H1 (cell line): ENCODE measurements around the gene FHDC1. TPM values are rescaled to one million over a fixed set of nuclear protein-coding genes. Genes with fewer than 3 reads are reported as not detected.

ENCODE experiments used
- CTCF ChIA-PET: fragments of 300-600 bp; sonication (Branson Sonifier 250); formaldehyde crosslinking; loops from one replicate; lab custom pipeline; 2021; ENCODE audit not compliant: partially characterized antibody; lab: Charles Lee
- POLR2A ChIA-PET: fragments of 300-600 bp; sonication (Branson Sonifier 250); formaldehyde crosslinking; loops from one replicate; lab custom pipeline; 2021; ENCODE audit warnings: inconsistent platforms; ENCODE audit not compliant: partially characterized antibody; lab: Charles Lee
- DNase-seq, 2 experiments: peaks; one replicate each; pipeline versions ENCODE4 v3.0.0 to v3.0.0-alpha.2; 2010 to 2022; ENCODE audit warnings: low spot score in 2 of 2, low read depth in 1 of 2, mixed read lengths in 1 of 2
- FAIRE-seq: peaks from 2 replicates; lab custom pipeline; 2011; peaks lifted over from hg19 to GRCh38; lab: Jason Lieb, UNC
- H2AFZ ChIP-seq: 2 replicates; pipeline ENCODE4 v1.8.1; 2012; ENCODE audit warnings: low read length, inconsistent platforms
- H2AK5ac ChIP-seq: 2 replicates; pipeline ENCODE4 v1.6.1; 2013; ENCODE audit warnings: low read depth, low read length
- H2BK120ac ChIP-seq: replicated peaks from 2 replicates; pipeline ENCODE3; 2013; ENCODE audit warnings: low read depth, low read length, inconsistent platforms
- H2BK12ac ChIP-seq: 2 replicates; pipeline ENCODE4 v1.6.1; 2013; ENCODE audit warnings: low read depth, low read length
- H2BK15ac ChIP-seq: 2 replicates; pipeline ENCODE4 v1.6.1; 2013; ENCODE audit warnings: low read length
- H2BK20ac ChIP-seq: 2 replicates; pipeline ENCODE4 v1.6.1; 2013; ENCODE audit warnings: low read length
- H2BK5ac ChIP-seq: 2 replicates; pipeline ENCODE4 v1.6.1; 2013; ENCODE audit warnings: low read depth, low read length
- H3K14ac ChIP-seq: 2 replicates; pipeline ENCODE4 v1.6.1; 2013; ENCODE audit warnings: inconsistent platforms; ENCODE audit not compliant: insufficient read length
- H3K18ac ChIP-seq: 2 replicates; pipeline ENCODE4 v1.6.1; 2013; ENCODE audit warnings: low read length; ENCODE audit errors: extremely low read depth
- H3K23ac ChIP-seq: 2 replicates; pipeline ENCODE4 v1.6.1; 2013; ENCODE audit warnings: inconsistent platforms; ENCODE audit not compliant: insufficient read length
- H3K23me2 ChIP-seq: 2 replicates; pipeline ENCODE4 v1.6.1; 2013; ENCODE audit warnings: low read depth, low read length
- H3K27ac ChIP-seq: 2 replicates; pipeline ENCODE4 v1.6.1; 2011; ENCODE audit warnings: low read depth, low read length, inconsistent platforms
- H3K27me3 ChIP-seq, 4 experiments: replicated peaks in 1 of 4; 1 replicate in 1 of 4; 2 replicates in 3 of 4; pipeline versions ENCODE4 v1.6.1 to v1.8.1; 2011 to 2013; ENCODE audit warnings: low read length in 3 of 4, mild to moderate bottlenecking in 3 of 4, inconsistent platforms in 2 of 4, mixed read lengths in 2 of 4, moderate library complexity in 1 of 4; ENCODE audit not compliant: control insufficient read depth in 3 of 4, insufficient read depth in 3 of 4; ENCODE audit errors: extremely low read depth in 1 of 4
- H3K36me3 ChIP-seq, 4 experiments: 2 replicates each; pipeline versions ENCODE4 v1.6.1 to v1.8.1; 2011 to 2013; ENCODE audit warnings: mild to moderate bottlenecking in 4 of 4, low read length in 3 of 4, moderate library complexity in 2 of 4, control low read depth in 1 of 4, inconsistent platforms in 1 of 4; ENCODE audit not compliant: insufficient read depth in 4 of 4, control insufficient read depth in 2 of 4
- H3K4ac ChIP-seq: replicated peaks from 2 replicates; pipeline ENCODE3; 2013; ENCODE audit warnings: low read length, low read depth, mixed read lengths, inconsistent platforms; ENCODE audit not compliant: insufficient read length
- H3K4me1 ChIP-seq, 4 experiments: replicated peaks in 1 of 4; 1 replicate in 1 of 4; 2 replicates in 3 of 4; pipeline versions ENCODE4 v1.6.1 to v1.8.1; 2011 to 2013; ENCODE audit warnings: low read length in 3 of 4, inconsistent platforms in 2 of 4, mixed read lengths in 1 of 4; ENCODE audit not compliant: insufficient read depth in 4 of 4, control insufficient read depth in 3 of 4
- H3K4me2 ChIP-seq, 2 experiments: 2 replicates each; pipeline versions ENCODE4 v1.6.1 to v1.8.1; 2011 to 2013; ENCODE audit warnings: low read depth in 2 of 2, low read length in 2 of 2, control low read depth in 1 of 2, inconsistent platforms in 1 of 2, mild to moderate bottlenecking in 1 of 2; ENCODE audit not compliant: insufficient read depth in 1 of 2
- H3K4me3 ChIP-seq, 4 experiments: fragments of 200-600, 300-600 bp in 1 of 4; sonication (generic), shearing (Covaris generic), sonication (Bioruptor Twin) in 1 of 4; 2 replicates each; pipeline versions ENCODE4 v1.5.1 to v1.8.1; 2011 to 2016; ENCODE audit warnings: low read length in 4 of 4, low read depth in 3 of 4, control low read depth in 2 of 4, inconsistent platforms in 2 of 4, mild to moderate bottlenecking in 2 of 4, mixed read lengths in 1 of 4, moderate library complexity in 1 of 4; ENCODE audit not compliant: insufficient read depth in 2 of 4; ENCODE audit errors: extremely low read depth in 1 of 4
- H3K56ac ChIP-seq: replicated peaks from 2 replicates; pipeline ENCODE3; 2013; ENCODE audit warnings: low read depth, mild to moderate bottlenecking, mixed read lengths, low read length, inconsistent platforms; ENCODE audit not compliant: insufficient read length
- H3K79me1 ChIP-seq: 2 replicates; pipeline ENCODE4 v1.6.1; 2013; ENCODE audit warnings: low read depth, low read length, control low read depth
- H3K79me2 ChIP-seq, 2 experiments: 2 replicates each; pipeline versions ENCODE4 v1.6.1 to v1.8.1; 2012 to 2013; ENCODE audit warnings: low read length in 2 of 2, mild to moderate bottlenecking in 2 of 2, inconsistent platforms in 1 of 2; ENCODE audit not compliant: insufficient read depth in 2 of 2, control insufficient read depth in 1 of 2
- H3K9ac ChIP-seq, 4 experiments: replicated peaks in 1 of 4; 1 replicate in 1 of 4; 2 replicates in 3 of 4; pipeline versions ENCODE4 v1.6.1 to v1.8.1; 2011 to 2013; ENCODE audit warnings: low read depth in 3 of 4, low read length in 3 of 4, control low read depth in 2 of 4, mild to moderate bottlenecking in 2 of 4, moderate library complexity in 2 of 4, inconsistent platforms in 1 of 4; ENCODE audit errors: extremely low read depth in 1 of 4
- H3K9me3 ChIP-seq, 2 experiments: 2 replicates each; pipeline versions ENCODE4 v1.6.1 to v1.8.1; 2012 to 2013; ENCODE audit warnings: mild to moderate bottlenecking in 2 of 2, moderate library complexity in 2 of 2, control low read depth in 1 of 2, inconsistent platforms in 1 of 2, low read depth in 1 of 2, low read length in 1 of 2, mixed read lengths in 1 of 2; ENCODE audit not compliant: insufficient read depth in 2 of 2
- H4K20me1 ChIP-seq, 2 experiments: replicated peaks in 1 of 2; 2 replicates each; pipeline versions ENCODE3 to v1.8.1; 2011 to 2013; ENCODE audit warnings: inconsistent platforms in 2 of 2, low read length in 2 of 2, mild to moderate bottlenecking in 1 of 2; ENCODE audit not compliant: insufficient read depth in 2 of 2, control insufficient read depth in 1 of 2
- H4K5ac ChIP-seq: 2 replicates; pipeline ENCODE4 v1.6.1; 2013; ENCODE audit warnings: low read length, low read depth, mixed read lengths, inconsistent platforms; ENCODE audit not compliant: insufficient read length
- H4K8ac ChIP-seq: 2 replicates; pipeline ENCODE4 v1.8.0; 2013; ENCODE audit warnings: mild to moderate bottlenecking, moderate library complexity, low read length, inconsistent platforms; ENCODE audit not compliant: insufficient read depth; ENCODE audit errors: extremely low read depth
- H4K91ac ChIP-seq: replicated peaks from 2 replicates; pipeline ENCODE3; 2013; ENCODE audit warnings: low read length, mixed read lengths, inconsistent platforms; ENCODE audit not compliant: insufficient read length
- BCL11A ChIP-seq, 2 experiments: IDR thresholded peaks; one replicate each; pipeline ENCODE4 v1.6.1; 2011; ENCODE audit warnings: low read depth in 2 of 2, low read length in 2 of 2, mild to moderate bottlenecking in 2 of 2
- WGBS, 2 experiments: shearing (Covaris generic) in 1 of 2; methylation state at CpG; one replicate each; pipeline versions ENCODE4 v1.1.6 to v1.1.7; 2013 to 2015; ENCODE audit warnings: low lambda C conversion rate in 2 of 2, mixed read lengths in 2 of 2, inconsistent platforms in 1 of 2, low coverage in 1 of 2, missing lambda C conversion rate in 1 of 2; ENCODE audit not compliant: insufficient replicate concordance in 2 of 2, insufficient coverage in 1 of 2, insufficient read length in 1 of 2; ENCODE audit errors: extremely low coverage in 1 of 2, missing lambda C conversion rate in 1 of 2; 5-methylcytosine and 5-hydroxymethylcytosine counted together
- polyA plus RNA-seq, 7 experiments: library from polyadenylated mRNA; depleted of rRNA in 3 of 7; stranded (reverse) in 5 of 7; unstranded in 2 of 7; fragments of >200 nt in 5 of 7; fragments of 200-250 nt in 2 of 7; gene quantifications; 1 replicate in 5 of 7; 2 replicates in 1 of 7; 4 replicates in 1 of 7; pipeline versions ENCODE4 v1.2.1 to v1.2.3, GENCODE V29; 2011 to 2013; ENCODE audit warnings: missing spikeins in 2 of 7, mixed read lengths in 2 of 7
- total RNA-seq: library from RNA; stranded (reverse); fragmentation: NEBNext Ultra II Directional; extraction: Animal tissue kit (Norgen Biotek cat#: 25700); gene quantifications from 2 replicates; pipeline ENCODE4 v1.2.1, GENCODE V29; 2021
- TF ChIP-seq, protein P1 (sequence below): IDR thresholded peaks from 2 replicates; pipeline ENCODE4 v1.6.1; 2011; ENCODE audit warnings: low read length, improper control_type of control experiment

FHDC1 gene
- total and polyA plus RNA-seq, 2 of the 8 experiments (the other 6 are each of a cell fraction or from before 2014, with no cell fraction given), result 6.4 to 28.6 TPM

DNA sequence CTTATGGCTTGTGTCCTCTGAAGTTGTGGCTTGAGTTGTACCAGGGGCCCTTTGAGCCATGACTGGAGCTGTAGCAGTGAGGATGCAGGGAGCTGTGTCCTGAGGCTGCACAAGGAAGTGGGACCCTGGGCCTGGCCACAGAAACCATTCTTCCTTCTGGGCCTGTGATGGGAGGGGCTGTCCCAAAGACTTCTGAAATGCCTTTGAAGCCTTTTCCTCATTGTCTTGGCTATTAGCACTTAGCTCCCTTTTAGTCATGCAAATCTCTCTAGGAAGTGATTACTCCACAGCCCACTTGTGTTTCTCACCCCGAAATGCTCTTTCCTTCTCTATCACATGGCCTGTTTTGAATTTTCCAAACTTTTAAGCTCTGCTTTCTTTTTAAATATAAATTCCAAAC, 92.4 kb downstream of the FHDC1 start:
- Histone ChIP-seq H2AFZ (no peak overlapping the region), H2AK5ac (no peak overlapping the region), H3K18ac (no peak overlapping the region), H3K4me2 (no peak overlapping the region), H3K4me1 (peaks cover 0 to 2% (median 0%) of the 10 kb centered on the region in 4 experiments; a peak in 2 of 7 replicates), H3K9me3 (peaks cover 17 to 20% of the 10 kb centered on the region in 2 experiments), H4K5ac (no peak overlapping the region), H2BK20ac (no peak overlapping the region), H3K14ac (no peak overlapping the region), H3K4me3 (no peak overlapping the region), H2BK12ac (no peak overlapping the region), H3K23me2 (peaks cover 5% of the 10 kb centered on the region; the same call in 1 of the 2 replicates), H3K79me1 (no peaks in the 10 kb centered on the region), H4K8ac (no peak overlapping the region), H3K23ac (no peak overlapping the region), H3K79me2 (peaks cover 0 to 4% of the 10 kb centered on the region in 2 experiments; a peak in 1 of 4 replicates), H2BK120ac (no peak overlapping the region), H2BK15ac (no peak overlapping the region), H3K36me3 (no peaks in the 10 kb centered on the region; a peak in 1 of 8 replicates), H3K27ac (no peak overlapping the region), H2BK5ac (no peak overlapping the region), H3K27me3 (no peaks in the 10 kb centered on the region), H4K91ac (no peak overlapping the region), H4K20me1 (peaks cover 0 to 3% of the 10 kb centered on the region in 2 experiments), H3K9ac (no peak overlapping the region), H3K4ac (no peak overlapping the region), H3K56ac (no peak overlapping the region)
- DNase-seq (no peak), FAIRE-seq (no peak)
- ChIA-PET POLR2A (interaction anchor here (0.9 kb wide), 1 partner anchor 22 kb away, joined by 3 read pairs; no protein-coding TSS in a partner anchor), CTCF (interaction anchor here (1.1 to 1.2 kb wide), 2 partner anchors 55 to 194 kb away, joined by 3 read pairs; no protein-coding TSS in a partner anchor)
- no peak for TF ChIP-seq BCL11A (IDR thresholded peaks at IDR 0.05; ENCODE audit: low read depth in 2 of 2, low read length in 2 of 2)
- TF ChIP-seq, protein P1, sequence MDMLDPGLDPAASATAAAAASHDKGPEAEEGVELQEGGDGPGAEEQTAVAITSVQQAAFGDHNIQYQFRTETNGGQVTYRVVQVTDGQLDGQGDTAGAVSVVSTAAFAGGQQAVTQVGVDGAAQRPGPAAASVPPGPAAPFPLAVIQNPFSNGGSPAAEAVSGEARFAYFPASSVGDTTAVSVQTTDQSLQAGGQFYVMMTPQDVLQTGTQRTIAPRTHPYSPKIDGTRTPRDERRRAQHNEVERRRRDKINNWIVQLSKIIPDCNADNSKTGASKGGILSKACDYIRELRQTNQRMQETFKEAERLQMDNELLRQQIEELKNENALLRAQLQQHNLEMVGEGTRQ, result no peak
- 88% methylated on average over 1 of the region's 1 CpG; no CpG with 5 or more reads in 1 of the 2 experiments for WGBS, 2 experiments
